HG03442 (cell line): ENCODE results near the gene CHRNB2.

ENCODE experiments used
- ATAC-seq: cut with Tn5 transposase; IDR thresholded peaks from one replicate; pipeline ENCODE4 v1.9.1; 2021; ENCODE audit warnings: mild to moderate bottlenecking, moderate library complexity; ENCODE audit not compliant: unreplicated experiment

CHRNB2 gene

GRCh38 chr1:154608397-154609270 lies 41.1 kb downstream of the CHRNB2 start:
- no peak for ATAC-seq

DNA sequence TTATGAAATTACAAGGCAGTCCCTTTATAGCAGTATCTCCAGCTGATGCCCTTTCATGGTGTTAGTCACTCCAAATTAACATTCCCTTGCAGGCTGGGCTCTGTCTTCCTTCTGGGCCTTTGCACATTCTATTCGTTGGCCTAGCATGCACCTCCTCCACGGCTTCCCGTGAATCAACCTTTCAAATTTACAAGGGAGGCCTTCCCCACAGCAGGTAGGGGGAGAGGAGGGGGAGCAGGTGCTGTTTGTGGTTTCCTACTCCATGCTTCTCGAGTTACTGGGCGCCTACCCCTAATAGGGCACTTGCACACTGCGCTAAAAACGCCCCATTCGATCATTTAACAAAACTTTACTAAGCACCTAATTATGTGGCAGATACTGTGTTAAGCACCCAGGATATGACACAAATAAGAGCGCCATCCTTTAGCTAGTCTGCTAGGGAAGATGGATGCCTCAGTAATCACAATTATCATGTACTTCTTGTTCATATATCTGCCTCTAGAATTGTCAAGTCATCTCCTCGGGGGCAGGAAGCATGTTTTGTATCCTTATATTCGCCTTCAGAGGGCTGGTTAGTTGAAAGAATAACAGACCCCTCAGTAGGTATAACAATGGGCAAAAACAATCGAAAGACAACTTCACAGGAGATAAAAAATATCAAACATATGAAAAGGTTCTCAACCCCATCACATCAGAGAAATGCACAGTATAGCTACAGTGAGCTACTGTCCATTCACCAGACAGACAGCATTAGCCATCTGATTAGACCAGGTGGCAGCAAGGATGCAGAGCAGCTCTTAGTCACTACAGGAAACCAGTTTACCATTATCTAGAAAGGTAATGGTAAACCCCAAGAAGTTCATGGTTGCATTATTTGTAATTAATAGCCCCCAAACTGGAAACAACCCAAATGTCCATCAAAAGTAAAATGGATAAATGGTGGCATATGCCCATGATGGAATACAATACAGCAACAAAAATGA lies 42.1 kb downstream of the CHRNB2 start:
- ATAC-seq, result no peak

- no peak for ATAC-seq
These were observed 43.7 kb downstream of the CHRNB2 start for GRCh38 chr1:154611150-154611862.

- no peak for ATAC-seq
These were observed 46.7 kb downstream of the CHRNB2 start for GRCh38 chr1:154614247-154614646.

DNA sequence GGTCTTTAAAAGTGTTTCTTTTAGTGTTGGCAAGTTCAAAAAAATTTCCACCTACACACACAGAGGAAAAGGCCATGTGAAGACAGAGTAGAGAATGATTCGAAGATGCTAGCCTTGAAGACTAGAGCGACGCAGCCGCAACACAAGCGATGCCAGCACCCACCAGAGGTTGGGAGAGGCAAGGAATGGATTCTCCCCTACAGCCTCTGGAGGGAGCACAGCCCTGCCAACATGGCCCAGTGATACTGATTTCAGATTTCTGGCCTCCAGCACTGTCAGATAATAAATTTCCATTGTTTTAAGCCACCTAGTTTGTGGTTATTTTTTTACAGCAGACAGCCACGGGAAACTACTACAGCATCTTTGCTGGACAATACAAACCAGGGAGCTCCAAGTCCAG lies 47.3 kb downstream of the CHRNB2 start:
- no peak for ATAC-seq

- ATAC-seq, result no peak
These were observed 47.8 kb downstream of the CHRNB2 start for GRCh38 chr1:154615411-154615810.

GRCh38 chr1:154616659-154617345 lies 49.2 kb downstream of the CHRNB2 start:
- ATAC-seq, result no peak

DNA sequence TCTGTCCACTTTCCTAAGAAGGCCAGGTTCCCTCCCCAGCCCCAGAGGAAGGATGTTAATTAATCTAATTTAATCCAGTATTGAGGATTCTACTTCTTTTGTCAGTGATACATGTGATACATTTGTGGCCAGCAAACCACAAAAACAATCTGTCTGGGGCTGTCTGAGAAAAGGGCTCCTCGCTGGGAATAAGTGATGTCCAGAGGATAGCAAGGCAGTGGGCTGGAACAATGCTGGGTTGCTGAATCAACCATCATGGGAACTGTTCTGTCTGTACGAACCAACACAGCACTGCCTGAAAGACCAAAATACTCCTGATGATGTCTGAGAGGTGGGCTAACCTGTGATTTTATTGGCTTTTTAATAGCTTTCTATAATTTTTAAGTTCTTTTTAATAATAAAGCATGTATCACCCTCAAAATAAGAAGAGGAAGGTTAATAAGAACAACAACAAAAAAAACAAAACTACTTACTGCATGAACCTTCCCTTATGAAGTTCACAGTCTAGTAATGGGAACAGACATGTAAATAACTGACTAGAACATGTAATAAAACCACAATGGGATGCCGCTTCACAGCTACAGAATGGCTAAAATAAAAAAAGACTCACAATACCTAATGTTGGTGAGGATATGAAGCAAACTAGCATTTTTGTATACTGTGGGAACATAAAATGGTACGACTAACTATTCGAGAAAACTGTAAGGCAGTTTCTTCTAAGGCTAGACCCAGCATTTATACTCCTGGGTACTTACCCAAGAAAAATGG lies 51.8 kb downstream of the CHRNB2 start:
- no peak for ATAC-seq

DNA sequence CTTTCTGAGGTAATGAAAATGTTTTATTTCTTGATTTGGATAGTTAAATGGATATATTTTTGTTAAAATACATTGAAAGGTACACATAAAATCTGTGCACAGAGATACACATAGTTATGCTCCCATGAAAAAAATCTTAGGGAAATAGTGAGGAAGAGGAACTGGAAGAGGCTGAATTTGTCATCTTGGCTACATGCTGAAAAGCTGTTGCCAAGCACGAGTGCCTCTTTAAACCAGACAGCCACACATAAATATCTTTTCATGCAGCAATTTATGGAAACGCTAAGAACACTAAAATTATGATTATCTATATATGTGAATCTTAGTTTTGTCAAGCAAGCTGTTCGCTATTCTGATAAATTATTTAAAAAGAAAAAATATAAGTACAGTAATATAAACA lies 53.2 kb downstream of the CHRNB2 start:
- ATAC-seq, result no peak

DNA sequence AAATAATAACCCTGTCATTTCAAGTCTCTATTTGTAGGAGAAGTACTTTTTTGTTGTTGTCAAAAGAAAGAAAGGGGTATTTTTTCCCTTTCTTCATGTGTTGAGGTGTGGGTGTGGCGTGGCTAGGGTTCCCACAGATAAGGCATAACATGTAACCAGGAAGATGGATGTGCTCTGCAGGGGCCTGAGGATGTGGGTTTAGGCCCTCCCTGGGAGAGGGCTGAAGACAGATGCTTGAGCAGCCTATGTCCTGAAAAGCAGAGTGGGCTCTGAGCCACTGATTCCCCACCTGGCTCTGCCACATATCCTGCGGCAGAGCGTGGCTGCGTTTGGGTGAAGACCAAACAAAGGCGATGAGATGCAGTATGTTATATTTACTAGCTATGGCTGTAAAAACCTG lies 54.3 kb downstream of the CHRNB2 start:
- no peak for ATAC-seq

DNA sequence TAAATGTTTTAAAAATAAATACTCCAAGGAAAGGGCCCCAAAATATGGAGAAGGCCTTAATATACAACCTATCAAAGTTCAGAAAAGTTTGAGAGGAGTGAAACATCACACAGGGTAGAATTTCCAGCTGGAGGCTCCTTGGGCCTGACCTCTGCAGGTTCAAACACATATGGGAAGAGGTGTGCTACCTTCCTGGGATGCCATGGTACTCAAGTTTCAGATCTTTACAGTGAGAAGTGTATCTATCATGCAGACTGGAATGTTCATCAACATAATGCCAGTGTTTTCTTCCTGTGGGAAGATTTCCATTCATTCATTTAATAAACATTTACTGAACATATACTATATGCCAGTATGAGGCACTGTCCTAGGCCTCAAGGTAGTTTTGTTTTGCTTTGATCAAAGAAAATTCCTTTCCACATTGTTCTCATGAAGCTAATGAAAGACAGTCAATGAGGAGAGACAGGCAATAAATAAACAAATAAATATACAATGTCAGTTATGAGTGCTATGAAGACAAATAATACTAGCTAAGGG lies 55.0 kb downstream of the CHRNB2 start:
- no peak for ATAC-seq

- ATAC-seq, result no peak
These were observed 55.8 kb downstream of the CHRNB2 start for GRCh38 chr1:154623358-154623757.

GRCh38 chr1:154624746-154625643 lies 57.4 kb downstream of the CHRNB2 start:
- ATAC-seq, result no peak

- no peak for ATAC-seq
These were observed 59.1 kb downstream of the CHRNB2 start for GRCh38 chr1:154626456-154627256.

DNA sequence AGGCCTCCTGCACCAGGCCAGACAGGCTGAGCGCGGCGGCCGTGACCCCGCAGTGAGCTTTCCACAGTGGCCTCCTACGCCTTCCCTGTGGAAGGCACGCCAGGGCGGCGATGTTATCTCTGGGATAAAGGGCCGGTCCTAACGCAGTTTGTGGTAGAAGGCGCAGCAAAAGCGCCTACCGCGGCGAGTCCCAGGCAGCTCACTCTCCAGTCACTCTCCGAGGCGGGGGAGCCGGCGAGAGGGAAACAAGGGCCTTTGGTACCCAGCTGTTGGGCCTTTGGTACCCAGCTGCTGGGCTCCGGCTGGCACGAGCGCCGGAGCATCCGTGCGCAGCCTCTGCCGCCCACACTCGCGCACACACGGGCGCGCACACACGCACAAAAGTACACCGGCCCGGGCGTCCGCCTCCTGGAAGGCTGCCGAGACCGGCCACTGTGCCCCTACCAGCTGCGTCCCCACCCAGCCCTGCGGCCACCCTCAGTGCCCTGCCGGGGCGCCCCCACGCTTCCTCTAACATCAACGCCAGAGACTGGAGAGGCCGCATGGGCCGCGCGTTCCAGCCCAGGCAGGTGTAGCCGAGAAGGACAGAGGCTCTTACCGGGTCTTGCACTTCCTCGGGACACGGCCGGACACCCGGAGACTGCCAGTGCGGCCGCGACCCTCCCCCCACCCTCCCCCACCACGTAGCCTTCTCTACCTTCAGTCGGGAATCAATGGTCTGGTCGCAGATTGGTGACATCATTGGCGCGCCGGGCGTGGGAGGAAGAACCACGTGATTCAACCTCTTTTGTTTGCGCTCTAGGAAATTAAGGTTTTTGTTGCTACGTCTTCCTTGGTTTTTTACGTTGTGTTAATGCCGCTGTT lies 59.9 kb downstream of the CHRNB2 start:
- peak; percentile 45 for ATAC-seq

DNA sequence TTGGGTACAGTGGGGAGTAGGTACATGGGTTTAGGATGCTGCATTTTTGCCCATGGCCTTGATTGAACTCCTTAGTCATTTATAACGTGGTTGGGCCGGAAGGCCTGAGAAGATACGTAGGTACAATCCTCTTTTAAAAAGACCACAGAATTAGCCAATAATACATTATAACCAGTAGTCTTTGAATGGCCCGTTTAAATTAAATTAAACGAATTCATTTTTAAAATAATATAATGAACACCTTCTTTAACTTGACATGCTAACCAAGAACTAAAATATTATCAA lies 60.5 kb downstream of the CHRNB2 start:
- ATAC-seq, result no peak
